ENCODE data around the gene DOCK10. TPM values are rescaled to one million over a fixed set of nuclear protein-coding genes. Genes with fewer than 3 reads are reported as not detected.
A peak's percentile ranks its signal among the peaks of the same experiment; 100 is the strongest.

Gene DOCK10
- total RNA-seq, 1 donor from 2014 or later, result 107 TPM

DNA sequence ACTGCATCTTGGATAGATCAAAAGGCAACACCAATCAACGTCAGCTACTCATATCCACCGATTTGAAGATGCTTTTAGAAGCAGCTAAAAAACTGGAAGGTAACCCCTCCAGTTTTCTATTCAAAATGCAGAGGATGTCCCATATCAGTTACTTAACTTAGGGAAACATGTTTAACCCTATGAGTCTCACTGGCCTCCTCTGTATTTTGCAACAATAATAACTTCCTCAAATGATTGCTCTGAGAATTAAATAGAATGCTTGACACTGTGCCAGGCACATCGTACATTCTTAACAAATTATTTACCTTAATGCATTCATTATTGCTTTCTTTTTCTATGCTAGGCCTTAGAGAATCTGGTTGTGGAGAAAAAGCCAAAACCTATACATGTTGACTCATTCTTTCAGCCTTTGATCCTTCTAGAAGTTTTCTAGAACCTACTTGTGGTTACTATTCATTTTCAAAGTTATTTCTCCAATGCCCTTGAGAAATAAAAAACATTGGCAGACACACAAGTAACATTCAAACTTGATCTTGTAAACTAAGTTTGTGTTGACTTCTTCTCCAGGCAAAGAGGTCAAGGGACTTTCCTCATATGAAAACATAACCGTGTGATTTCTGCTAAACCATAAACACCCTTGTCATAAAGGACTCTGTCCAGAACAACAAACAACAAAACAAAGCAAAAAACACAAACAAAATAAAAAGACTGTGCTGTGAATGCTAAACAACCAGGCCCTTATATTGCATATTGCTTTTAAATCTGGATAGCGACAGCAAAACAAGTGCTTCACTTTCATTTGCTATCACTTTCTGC, 4.6 kb downstream of the DOCK10 start:
- Mint-ChIP-seq H3K27ac (peak overlapping the region; percentile 88), H3K9me3 (no peaks in the 10 kb centered on the region), H3K27me3 (ENCODE audit: low read depth) (no peaks in the 10 kb centered on the region), H3K4me3 (ENCODE audit: low read depth) (peak overlapping the region; percentile 91), H3K4me1 (ENCODE audit: low read depth) (peaks cover 69% of the 10 kb centered on the region), H3K36me3 (ENCODE audit: low read depth) (peaks cover 67% of the 10 kb centered on the region)
- intact Hi-C loops (cut with micrococcal nuclease), result loop anchor here (2.0 to 10.0 kb wide), 2 partner anchors 19 to 1083 kb away; partner anchors contain the start of gene MRPL44
- no peak for DNase-seq (ENCODE audit: low spot score)

GRCh38 chr2:225036431-225036830, 5.8 kb downstream of the DOCK10 start:
- Mint-ChIP-seq H3K36me3 (ENCODE audit: low read depth) (peaks cover 72% of the 10 kb centered on the region), H3K27me3 (ENCODE audit: low read depth) (no peaks in the 10 kb centered on the region), H3K4me3 (ENCODE audit: low read depth) (no peak overlapping the region), H3K9me3 (no peaks in the 10 kb centered on the region), H3K27ac (no peak overlapping the region), H3K4me1 (ENCODE audit: low read depth) (peaks cover 78% of the 10 kb centered on the region)
- DNase-seq (ENCODE audit: low spot score), result no peak
- intact Hi-C loops (cut with micrococcal nuclease), result loop anchor here (10.0 kb wide), 1 partner anchor 1082 kb away; the partner anchor contains the start of gene MRPL44

DNA sequence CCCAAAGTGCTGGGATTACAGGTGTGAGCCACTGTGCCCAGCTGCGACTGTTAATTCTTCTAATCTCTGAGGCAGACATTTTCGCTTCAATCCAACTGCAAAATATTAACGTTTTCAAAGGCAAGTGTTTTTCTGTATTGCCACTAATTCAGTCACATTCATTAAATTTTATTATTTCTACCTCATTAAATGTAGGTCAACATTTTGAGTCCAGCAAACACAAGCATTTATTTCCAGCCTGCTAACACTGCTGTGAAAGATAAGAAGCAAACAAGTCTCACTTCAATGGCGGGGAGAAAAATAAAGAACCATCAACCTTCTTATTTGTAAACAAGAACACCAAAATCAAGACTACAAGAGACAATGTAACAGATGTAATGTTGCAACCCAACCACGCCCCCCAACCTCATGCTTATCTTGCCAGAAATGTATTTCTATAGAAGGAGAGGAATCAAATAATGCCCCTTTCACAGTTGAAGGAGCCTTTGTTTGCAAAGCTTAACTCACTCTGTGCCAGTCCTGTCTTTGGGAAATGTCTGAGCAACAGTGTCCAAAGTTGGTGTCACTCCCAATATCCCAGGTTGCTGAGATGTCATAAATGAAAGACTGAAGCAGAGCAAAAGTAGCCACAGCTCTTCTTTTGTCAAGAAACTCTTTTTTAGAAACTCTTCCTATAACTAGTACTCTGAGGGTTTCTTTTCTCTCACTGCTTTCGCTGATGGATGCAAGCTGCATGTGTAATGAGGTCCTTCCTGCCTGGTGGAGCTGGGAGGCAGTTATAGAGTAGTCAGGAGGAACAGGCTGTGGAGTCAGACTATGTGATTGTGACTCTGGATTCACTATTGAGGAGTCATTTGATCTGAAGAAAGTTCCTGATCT, 8.6 kb downstream of the DOCK10 start:
- peak overlapping the region; percentile 31 for H3K27ac Mint-ChIP-seq
- no peaks in the 10 kb centered on the region for H3K27me3 Mint-ChIP-seq (ENCODE audit: low read depth)
- H3K4me3 Mint-ChIP-seq (ENCODE audit: low read depth), result no peak overlapping the region
- H3K4me1 Mint-ChIP-seq (ENCODE audit: low read depth), result peaks cover 65% of the 10 kb centered on the region
- no peaks in the 10 kb centered on the region for H3K9me3 Mint-ChIP-seq
- H3K36me3 Mint-ChIP-seq (ENCODE audit: low read depth), result peaks cover 59% of the 10 kb centered on the region
- no peak for DNase-seq (ENCODE audit: low spot score)
- intact Hi-C loops (cut with micrococcal nuclease), result loop anchor here (10.0 kb wide), 1 partner anchor 1079 kb away; the partner anchor contains the start of gene MRPL44

DNA sequence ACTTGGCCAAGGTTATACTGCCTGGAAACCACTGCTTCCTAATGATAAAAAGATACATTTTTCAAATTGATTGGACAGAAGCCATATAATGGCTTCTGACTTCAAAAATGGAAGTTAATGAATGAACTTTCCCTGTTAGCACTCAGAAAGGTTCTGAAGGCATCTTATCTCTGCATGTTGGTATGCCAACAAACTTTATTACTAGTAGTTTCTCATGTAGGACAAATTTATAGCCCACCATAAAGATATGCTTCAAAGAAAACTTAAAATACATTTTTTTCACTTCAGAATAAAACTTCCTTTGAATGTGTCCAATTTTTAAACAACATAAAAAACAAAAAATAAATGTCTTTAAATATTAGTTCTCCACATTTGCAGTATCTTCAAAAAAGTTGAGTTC, 10.0 kb downstream of the DOCK10 start:
- Mint-ChIP-seq H3K4me1 (ENCODE audit: low read depth) (peaks cover 65% of the 10 kb centered on the region), H3K27ac (no peak overlapping the region), H3K27me3 (ENCODE audit: low read depth) (no peaks in the 10 kb centered on the region), H3K36me3 (ENCODE audit: low read depth) (peaks cover 63% of the 10 kb centered on the region), H3K9me3 (no peaks in the 10 kb centered on the region), H3K4me3 (ENCODE audit: low read depth) (no peak overlapping the region)
- intact Hi-C loops (cut with micrococcal nuclease), result loop anchor here (10.0 kb wide), 1 partner anchor 1077 kb away; the partner anchor contains the start of gene MRPL44
- no peak for DNase-seq (ENCODE audit: low spot score)

- H3K4me1 Mint-ChIP-seq (ENCODE audit: low read depth), result peaks cover 66% of the 10 kb centered on the region
- H3K9me3 Mint-ChIP-seq, result no peaks in the 10 kb centered on the region
- peaks cover 62% of the 10 kb centered on the region for H3K36me3 Mint-ChIP-seq (ENCODE audit: low read depth)
- DNase-seq (ENCODE audit: low spot score), result no peak
- no peak overlapping the region for H3K4me3 Mint-ChIP-seq (ENCODE audit: low read depth)
- H3K27me3 Mint-ChIP-seq (ENCODE audit: low read depth), result no peaks in the 10 kb centered on the region
- intact Hi-C loops (cut with micrococcal nuclease), result loop anchor here (10.0 kb wide), 1 partner anchor 1077 kb away; the partner anchor contains the start of gene MRPL44
- H3K27ac Mint-ChIP-seq, result no peak overlapping the region
Measured at GRCh38 chr2:225031599-225031998, 10.7 kb downstream of the DOCK10 start.

- H3K36me3 Mint-ChIP-seq (ENCODE audit: low read depth), result peaks cover 63% of the 10 kb centered on the region
- peaks cover 68% of the 10 kb centered on the region for H3K4me1 Mint-ChIP-seq (ENCODE audit: low read depth)
- no peak for DNase-seq (ENCODE audit: low spot score)
- no peaks in the 10 kb centered on the region for H3K27me3 Mint-ChIP-seq (ENCODE audit: low read depth)
- peak overlapping the region; percentile 67 for H3K27ac Mint-ChIP-seq
- H3K4me3 Mint-ChIP-seq (ENCODE audit: low read depth), result no peak overlapping the region
- no peaks in the 10 kb centered on the region for H3K9me3 Mint-ChIP-seq
- intact Hi-C loops (cut with micrococcal nuclease), result loop anchor here (1.0 to 10.0 kb wide), 3 partner anchors 10 to 1076 kb away; partner anchors contain the start of gene MRPL44
Measured at GRCh38 chr2:225030893-225031292, 11.4 kb downstream of the DOCK10 start.

DNA sequence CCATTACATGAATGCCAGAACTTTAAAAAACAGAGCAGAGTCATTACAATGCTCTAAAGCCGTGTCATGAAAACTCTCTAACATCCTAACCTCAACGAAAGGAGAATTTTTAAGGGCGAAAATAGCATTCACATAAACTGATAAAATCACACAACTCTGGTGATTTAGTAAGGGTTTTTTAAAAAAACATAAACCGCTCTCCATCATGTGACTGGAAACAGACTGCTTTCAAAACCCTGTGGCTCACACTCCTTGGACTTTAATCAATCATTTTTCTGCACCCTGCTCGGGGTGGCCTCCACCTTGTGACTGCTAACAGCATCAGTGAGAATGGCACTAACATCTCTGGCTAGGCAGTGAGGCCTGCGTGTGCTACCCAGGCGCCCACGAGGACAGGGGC, 12.1 kb downstream of the DOCK10 start:
- H3K27me3 Mint-ChIP-seq (ENCODE audit: low read depth), result no peaks in the 10 kb centered on the region
- DNase-seq (ENCODE audit: low spot score), result peak; percentile 36
- H3K27ac Mint-ChIP-seq, result peak overlapping the region; percentile 89
- H3K4me1 Mint-ChIP-seq (ENCODE audit: low read depth), result peaks cover 66% of the 10 kb centered on the region
- no peak overlapping the region for H3K4me3 Mint-ChIP-seq (ENCODE audit: low read depth)
- peaks cover 58% of the 10 kb centered on the region for H3K36me3 Mint-ChIP-seq (ENCODE audit: low read depth)
- no peaks in the 10 kb centered on the region for H3K9me3 Mint-ChIP-seq
- intact Hi-C loops (cut with micrococcal nuclease), result loop anchor here (1.0 to 10.0 kb wide), 3 partner anchors 11 to 1075 kb away; partner anchors contain the start of gene MRPL44

DNA sequence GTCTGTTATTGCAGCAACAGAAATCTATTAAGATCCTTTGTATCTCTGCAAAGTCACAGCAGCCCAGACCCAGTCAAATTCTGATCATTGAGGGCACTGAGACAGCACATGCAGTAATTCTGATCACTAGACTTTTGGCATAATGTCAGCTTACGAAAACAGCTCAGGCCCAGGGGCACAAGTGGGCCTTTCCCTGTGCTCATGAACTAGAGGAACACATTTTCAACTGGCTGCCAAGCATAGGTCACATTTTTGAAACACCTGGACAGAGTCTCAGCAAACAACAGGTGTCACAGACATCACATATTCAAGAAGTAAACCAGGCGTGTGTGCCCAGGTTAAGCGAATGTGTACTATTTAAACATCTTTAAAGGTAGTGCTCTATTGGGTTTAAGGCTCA, 13.7 kb downstream of the DOCK10 start:
- no peak for DNase-seq (ENCODE audit: low spot score)
- peaks cover 48% of the 10 kb centered on the region for H3K36me3 Mint-ChIP-seq (ENCODE audit: low read depth)
- H3K4me3 Mint-ChIP-seq (ENCODE audit: low read depth), result no peak overlapping the region
- H3K4me1 Mint-ChIP-seq (ENCODE audit: low read depth), result peaks cover 56% of the 10 kb centered on the region
- H3K27me3 Mint-ChIP-seq (ENCODE audit: low read depth), result no peaks in the 10 kb centered on the region
- H3K9me3 Mint-ChIP-seq, result no peaks in the 10 kb centered on the region
- no peak overlapping the region for H3K27ac Mint-ChIP-seq
- intact Hi-C loops (cut with micrococcal nuclease), result no loop called here

DNA sequence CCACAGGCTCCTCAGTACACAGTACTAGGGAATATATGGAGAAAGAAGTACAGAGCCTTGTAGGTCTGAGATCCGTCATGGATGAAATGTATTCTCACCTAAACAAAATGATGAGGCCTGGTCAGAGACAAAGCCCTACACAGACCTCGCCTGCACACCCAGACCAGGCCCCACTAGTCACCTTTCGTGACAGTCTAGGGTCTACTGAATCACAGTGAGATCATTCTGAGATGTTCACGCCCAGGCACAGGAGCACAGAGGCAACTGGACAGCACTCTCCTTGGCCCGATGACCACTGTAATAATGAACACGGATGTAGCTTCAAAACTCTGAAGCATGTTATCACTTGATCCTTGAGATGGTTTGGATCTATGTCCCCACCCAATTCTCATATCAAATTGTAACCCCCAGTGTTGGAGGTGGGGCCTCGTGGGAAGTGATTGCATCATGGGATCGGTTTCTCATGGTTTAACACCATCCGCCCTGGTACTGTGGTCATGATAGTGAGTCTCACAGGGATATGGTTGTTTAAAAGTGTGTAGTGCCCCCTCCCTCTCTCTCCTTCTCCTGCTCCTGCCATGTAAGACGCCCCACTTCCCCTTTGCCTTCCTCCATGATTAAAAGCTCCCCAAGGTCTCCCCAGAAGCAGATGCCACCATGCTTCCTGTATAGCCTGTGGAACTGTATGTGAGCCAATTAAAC, 15.1 kb downstream of the DOCK10 start:
- H3K4me1 Mint-ChIP-seq (ENCODE audit: low read depth), result peaks cover 58% of the 10 kb centered on the region
- no peaks in the 10 kb centered on the region for H3K9me3 Mint-ChIP-seq
- H3K36me3 Mint-ChIP-seq (ENCODE audit: low read depth), result peaks cover 51% of the 10 kb centered on the region
- intact Hi-C loops (cut with micrococcal nuclease), result loop anchor here (2.0 kb wide), 1 partner anchor 14 kb away; no protein-coding TSS in a partner anchor
- H3K27ac Mint-ChIP-seq, result peak overlapping the region; percentile 70
- H3K4me3 Mint-ChIP-seq (ENCODE audit: low read depth), result no peak overlapping the region
- H3K27me3 Mint-ChIP-seq (ENCODE audit: low read depth), result no peaks in the 10 kb centered on the region
- DNase-seq (ENCODE audit: low spot score), result no peak

GRCh38 chr2:225025917-225026571, 16.2 kb downstream of the DOCK10 start:
- peaks cover 53% of the 10 kb centered on the region for H3K4me1 Mint-ChIP-seq (ENCODE audit: low read depth)
- intact Hi-C loops (cut with micrococcal nuclease), result loop anchor here (2.0 kb wide), 1 partner anchor 15 kb away; no protein-coding TSS in a partner anchor
- H3K36me3 Mint-ChIP-seq (ENCODE audit: low read depth), result peaks cover 51% of the 10 kb centered on the region
- no peak overlapping the region for H3K4me3 Mint-ChIP-seq (ENCODE audit: low read depth)
- no peak for DNase-seq (ENCODE audit: low spot score)
- no peaks in the 10 kb centered on the region for H3K27me3 Mint-ChIP-seq (ENCODE audit: low read depth)
- H3K9me3 Mint-ChIP-seq, result no peaks in the 10 kb centered on the region
- H3K27ac Mint-ChIP-seq, result peak overlapping the region; percentile 28

DNA sequence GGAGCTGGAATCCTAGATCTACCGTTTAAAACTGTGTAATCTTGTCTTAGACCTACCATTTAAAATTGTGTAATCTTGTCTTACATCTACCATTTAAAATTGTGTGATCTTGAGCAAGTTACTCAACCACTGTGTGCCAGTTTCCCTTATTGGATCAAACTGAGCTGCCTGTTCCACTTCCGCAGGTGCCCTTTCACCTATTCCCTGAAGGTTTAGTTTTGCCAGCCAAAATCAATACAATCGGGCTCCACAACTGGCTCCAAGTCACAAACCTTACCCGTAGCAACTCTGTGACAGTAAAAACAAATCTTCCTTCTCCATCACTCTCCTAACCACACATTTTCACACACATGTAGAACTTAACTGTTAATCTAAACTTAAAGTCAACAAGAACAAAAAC, 20.1 kb downstream of the DOCK10 start:
- H3K4me1 Mint-ChIP-seq (ENCODE audit: low read depth), result peaks cover 57% of the 10 kb centered on the region
- no peak overlapping the region for H3K27ac Mint-ChIP-seq
- no peaks in the 10 kb centered on the region for H3K9me3 Mint-ChIP-seq
- DNase-seq (ENCODE audit: low spot score), result no peak
- H3K4me3 Mint-ChIP-seq (ENCODE audit: low read depth), result no peak overlapping the region
- no peaks in the 10 kb centered on the region for H3K27me3 Mint-ChIP-seq (ENCODE audit: low read depth)
- intact Hi-C loops (cut with micrococcal nuclease), result no loop called here
- peaks cover 51% of the 10 kb centered on the region for H3K36me3 Mint-ChIP-seq (ENCODE audit: low read depth)

Measured in activated T-helper 2 cell treated with anti-CD3 and anti-CD28 coated beads, Interferon-gamma antibody, Interleukin-2, Interleukin-4, amounts not matched to agents 10 μg/mL and 5 μg/mL and 100 μg/mL, durations not matched to agents 14 hours and 24 hours and 36 hours (primary cell).